Measurements from ENCODE around the gene AIFM1.

AIFM1 gene

DNA sequence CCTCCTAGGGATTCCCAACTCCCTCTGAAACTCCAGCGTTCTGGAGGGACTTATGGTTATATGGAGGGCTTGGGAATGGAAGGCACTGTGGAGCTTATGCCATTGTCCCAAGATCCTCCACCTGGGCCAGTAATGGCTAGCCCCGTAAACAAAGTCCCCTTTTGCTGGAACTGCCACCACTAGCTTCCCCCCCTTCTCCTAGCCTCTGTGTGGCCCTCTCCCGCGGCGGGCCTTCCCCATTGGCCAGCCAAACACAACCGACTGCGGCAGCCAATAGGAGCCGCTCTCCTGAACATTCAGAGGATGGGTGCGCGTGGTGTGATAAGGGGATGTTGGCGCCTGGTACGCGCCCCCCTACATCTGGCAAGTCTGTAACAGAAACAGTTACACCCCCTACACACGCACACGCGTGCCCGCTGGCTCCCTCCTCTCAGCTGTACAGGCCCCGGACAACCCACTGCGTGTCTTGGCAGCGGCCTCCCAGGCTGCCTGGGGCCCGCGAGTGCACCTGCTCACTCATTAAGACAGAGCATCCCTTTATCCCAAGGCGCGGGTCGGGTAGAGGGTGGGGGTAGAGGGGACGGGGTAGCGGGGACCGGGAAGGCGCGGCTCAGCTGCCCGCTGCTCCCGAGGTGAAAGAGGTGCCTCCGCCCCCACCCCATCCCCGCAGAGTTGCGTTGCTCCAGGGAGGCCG, 5.3 kb upstream of the AIFM1 start:
- peak; percentile 89 for DNase-seq

DNA sequence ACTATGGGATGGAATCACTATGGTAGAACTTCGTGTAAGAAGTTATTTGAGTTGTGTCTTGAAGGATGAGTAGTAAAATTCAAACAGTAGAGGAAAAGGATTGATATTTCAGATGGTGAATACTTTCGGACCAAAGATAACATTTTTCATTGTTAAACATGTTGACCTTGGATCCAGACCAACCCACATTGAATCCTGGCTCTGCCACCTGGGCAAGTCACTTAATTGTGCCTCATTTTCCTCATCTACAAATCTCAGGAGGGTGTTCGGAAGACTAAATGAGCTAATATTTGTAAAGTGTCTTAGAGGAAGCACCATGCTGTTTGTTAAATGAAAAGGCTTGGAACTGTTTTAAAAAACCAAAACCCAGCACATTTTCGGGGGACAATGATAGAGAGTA, 1.4 kb upstream of the AIFM1 start:
- DNase-seq = no peak

DNA sequence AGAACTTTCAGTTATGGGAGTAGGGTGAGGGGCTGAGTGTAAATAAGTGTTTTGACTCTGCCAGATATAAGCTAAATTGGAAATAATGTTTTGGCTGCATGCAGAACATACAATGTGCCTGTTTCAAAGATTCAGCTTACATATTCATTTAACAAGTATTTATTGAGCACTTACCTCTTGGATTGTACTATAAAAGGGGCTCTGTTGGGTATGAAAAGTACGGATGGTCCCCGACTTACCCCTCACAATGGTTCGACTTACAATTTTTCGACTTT, 799 bp upstream of the AIFM1 start:
- DNase-seq = no peak

DNA sequence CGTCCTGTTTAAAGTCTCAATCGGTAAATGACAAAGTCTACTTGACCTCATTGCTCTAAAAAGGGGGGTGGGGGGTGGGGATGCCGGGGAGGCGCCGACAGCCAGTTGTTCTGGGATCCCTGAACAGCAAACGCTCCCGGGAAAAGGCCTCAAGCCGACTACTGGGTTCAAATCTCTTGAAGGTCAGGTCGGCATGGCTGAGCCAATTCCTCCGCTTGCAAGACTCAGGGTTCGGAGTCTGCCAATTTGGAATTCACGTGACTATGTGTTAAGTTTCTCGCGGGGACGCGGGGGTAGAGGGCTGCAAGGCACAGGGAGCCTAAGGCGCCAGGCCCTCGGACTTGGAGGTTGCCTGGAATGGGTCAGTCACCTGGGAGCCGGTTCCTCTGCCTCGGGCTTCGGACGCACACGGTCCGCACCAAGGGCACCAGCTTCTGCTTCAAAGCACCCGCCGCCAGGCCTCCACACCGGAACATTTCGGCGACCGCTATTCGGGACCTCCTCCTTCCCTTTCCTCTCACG, 399 bp downstream of the AIFM1 start:
- no peak for DNase-seq

DNA sequence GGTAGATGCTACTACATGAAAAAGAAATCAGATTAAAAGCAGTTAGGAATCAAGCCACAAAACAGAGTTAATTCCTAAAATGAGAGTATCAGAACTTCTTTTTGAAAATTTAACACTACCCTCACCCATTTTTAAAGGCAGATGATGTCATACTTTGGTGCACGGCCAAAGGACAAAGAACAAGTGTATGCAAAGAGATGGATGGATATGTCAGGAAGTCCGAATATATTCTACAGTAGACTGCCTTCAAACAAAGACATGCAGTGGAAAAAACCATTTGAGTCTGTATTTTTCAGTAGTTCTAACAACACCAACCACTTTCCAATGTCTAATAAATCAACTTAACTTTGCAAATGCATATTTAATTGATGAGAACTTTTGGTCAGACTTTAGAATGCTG, 2.2 kb downstream of the AIFM1 start:
- DNase-seq = no peak

DNA sequence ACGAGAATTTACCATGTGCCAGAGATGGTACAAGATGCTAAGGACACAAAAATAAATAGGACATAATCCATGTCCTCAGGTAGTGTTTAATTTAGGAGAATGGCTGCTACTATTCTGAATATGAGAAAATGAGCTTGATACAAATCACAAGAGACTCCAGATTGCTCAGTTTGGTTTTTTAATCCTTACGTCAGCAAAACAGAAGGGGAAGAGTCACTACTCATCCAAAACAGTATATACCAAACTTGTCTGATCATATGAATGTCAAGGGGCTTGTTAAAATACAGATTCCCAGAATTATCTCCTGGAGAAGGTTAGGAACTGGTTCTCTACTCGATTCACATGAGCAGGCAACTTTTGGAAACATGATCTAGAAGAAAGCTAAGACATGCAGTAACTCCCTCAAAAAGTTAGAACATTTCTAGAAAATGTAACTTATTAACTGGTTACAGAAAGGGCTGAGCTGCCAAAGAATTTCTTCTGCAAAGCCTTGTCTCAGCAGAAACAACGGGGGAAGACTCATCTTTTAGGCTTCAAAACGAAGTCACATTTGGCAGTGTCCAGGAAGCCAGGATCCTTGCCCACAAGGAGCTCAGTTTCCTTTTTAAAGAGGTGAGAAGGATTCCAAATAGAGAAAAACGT, 3.4 kb downstream of the AIFM1 start:
- no peak for DNase-seq

DNA sequence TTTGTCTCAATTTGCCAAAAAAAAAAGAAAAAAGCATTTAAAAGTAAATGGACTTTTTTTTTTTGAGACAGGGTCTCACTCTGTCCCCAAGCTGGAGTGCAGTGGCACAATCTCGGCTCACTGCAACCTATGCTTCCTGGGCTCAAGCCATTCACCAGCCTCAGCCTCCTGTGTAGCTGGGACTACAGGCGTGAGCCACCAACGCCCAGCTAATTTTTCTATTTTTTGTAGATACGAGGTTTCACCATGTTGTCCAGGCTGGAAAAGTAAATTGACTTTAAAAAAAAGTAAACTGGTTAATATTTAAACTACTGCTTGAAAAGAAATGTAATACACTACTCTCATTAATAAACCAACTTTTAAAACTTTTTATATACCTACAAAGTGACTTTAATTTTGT, 5.9 kb downstream of the AIFM1 start:
- DNase-seq = no peak

DNA sequence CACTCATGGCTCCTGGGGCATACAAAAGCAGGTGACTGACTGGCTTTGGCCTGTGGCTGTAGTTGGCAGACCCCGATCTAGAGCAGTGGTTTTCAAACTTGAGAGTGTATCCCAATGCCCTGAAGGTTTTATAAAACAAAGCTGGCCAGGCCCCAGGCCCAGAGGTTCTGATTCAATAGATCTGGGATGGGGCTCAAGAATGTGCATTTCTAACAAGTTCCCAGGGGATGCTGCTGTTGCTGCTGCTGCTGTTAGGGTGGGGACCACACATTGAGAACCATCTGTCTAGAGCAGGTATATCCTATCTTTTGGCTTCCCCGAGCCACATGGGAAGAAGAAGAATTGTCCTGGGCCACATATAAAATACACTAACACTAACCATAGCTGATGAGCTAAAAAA, 7.3 kb downstream of the AIFM1 start:
- no peak for DNase-seq

DNA sequence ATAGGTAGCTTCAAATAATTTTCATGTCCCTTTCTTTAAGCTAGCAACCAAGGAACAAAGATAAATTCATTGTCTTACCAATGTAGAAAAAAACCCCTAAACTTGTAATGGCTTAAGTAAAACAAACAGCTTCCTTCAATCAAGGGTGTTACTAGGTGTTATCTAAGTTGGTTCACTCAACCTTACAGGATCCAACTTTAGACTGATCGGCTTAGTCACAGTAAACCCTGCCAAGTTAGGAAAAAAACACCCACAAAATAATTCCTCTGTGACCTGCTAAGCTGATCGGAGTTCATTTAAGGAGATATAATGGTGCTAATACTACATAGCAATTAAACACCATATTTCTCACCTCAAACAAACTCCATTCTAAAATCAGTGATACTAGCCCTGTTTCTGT, 10.1 kb downstream of the AIFM1 start:
- DNase-seq = no peak

DNA sequence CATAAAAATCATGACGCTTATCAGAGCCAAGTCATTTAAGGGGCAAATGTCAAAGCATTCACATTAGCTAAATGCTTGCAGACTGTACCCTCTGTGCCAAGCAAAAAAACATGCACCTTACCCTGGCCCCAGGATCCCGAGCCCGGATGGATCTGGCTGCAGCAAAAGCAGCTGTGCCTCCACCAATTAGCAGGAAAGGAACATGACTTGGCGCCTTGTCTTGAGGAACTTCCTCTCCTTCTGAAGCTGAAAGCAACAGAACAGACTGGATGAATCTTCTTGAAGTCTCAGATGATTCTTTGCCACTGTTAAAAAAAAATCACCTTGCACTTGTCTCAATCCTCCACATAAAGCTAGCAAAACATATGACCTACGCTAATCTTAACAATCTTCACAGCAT, 18.0 kb downstream of the AIFM1 start:
- no peak for DNase-seq

DNA sequence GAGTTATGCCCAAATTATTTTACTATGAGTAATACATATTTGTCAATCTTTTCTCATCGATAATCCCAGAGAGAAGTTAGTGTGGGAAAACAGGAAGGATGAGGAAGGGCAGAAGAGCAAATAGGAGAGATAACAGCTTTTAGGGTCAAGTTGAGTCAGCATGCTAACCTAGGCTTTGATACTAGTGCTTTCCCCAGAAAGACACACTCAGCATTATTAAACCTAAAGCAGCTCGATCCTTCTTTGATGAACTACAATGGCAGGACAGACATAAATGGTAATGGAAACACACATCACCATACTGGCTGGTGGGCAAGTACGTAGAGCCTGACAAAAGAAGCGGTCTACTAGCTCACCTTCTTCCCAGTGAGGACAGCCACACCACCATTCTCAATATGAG, 20.5 kb downstream of the AIFM1 start:
- DNase-seq = no peak

DNA sequence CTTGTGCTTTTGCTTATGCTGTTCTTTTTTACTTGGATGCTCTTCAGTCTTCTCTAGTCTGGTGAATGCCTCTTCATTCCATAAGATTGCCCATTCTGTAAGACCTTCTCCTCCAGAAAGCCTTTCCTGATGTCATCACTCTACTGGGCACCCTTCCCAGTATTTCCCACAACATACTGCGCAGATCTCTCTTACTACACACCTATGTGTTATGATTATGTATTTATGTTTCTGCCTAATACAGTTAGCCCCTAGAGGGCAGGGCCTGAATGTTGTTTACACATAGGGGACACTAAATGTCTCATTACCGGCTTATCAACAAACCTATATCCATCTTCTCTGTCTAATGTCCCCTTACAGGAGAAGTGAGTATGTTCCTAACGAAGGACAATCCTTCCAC, 21.1 kb downstream of the AIFM1 start:
- DNase-seq = no peak

DNA sequence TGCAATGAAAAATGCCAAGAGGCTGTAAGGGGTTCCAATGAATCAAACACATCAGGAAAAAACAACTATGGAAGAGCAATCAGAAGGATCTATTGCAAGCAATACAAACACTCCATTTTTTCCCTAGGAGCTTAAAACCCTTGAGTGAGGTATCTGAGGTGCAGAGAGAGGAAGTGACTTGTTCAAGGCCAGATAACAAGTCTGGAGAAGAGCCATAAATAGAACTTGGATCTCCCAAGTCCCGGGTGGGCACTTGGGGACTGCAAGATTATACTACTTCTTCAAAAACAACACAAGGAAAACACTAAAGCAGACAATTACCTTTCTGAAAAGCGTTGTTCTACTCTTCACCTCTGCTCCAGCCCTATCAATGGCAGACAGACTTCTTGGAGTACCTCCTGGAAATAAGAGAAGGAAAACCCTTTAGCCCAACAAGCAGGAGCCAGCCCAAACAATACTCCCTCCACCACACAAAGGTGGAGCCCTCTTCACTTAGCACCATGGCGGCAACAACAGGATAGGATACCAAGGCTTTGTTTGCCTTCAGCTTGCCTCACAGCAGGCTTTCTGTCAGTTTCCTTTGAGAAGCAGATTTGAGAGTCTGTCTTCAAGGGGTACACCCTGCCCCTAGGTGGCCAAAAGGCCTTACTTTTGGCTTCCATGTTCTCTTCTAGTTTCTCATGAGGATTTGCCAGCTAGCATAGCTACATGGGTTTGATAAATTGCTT, 26.0 kb downstream of the AIFM1 start:
- DNase-seq = no peak

DNA sequence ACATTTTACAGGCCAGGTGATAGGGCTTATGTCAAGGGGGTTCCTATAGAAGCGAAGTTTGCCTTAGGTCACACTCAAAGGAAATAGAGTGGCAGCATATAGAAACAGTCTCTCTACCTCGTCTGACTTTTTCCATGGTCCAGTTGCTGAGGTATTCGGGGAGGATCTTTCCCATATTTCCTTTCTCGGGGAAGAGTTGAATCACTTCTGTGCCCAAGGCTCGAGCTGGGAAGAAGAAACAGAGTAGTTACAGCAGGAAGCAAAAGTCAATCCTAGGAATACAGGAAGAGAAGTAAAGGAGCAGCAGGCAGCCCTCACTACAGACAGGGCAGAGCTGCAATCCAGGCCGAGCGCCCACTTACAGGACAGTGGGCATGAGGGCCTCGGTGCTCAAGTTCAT, 28.7 kb downstream of the AIFM1 start:
- no peak for DNase-seq

DNA sequence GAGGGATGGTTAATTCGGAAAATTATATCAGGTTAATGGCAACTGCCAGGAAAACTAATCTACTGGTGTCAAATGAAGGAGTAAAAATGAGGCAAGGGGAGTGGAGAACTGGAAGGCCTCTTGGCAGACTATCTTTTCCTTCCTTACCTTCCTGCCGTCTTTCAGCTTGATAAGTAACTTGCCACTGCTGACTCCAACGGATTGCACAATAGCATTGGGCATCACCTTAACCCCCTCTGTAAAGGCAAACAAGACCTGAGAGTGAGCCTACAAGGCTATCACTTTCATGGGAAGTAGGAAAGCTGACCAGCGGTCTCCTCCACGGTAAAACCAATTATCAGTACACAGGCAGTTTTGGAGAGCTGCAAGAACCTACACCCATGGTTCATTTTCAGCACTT, 29.1 kb downstream of the AIFM1 start:
- DNase-seq = no peak

DNA sequence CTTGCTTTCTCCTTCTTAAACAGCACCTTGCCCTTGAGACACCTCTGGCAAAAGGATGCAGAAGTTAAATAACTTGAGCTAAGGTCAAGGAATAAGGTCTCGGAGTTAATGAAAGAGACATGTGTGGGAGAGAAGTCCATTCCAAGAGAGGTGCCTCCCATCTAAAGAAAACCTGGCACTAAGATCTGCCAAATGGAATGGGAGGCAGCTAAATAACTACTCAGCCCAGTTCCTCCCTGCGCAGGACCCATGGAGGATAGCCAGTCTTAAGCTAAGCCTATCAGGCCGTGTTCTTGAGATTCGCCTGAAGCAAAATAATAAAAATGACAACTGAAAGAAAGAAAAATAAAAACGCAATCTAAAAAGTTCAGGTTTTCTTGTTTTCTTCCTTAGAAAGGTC, 34.7 kb downstream of the AIFM1 start:
- DNase-seq = no peak

DNA sequence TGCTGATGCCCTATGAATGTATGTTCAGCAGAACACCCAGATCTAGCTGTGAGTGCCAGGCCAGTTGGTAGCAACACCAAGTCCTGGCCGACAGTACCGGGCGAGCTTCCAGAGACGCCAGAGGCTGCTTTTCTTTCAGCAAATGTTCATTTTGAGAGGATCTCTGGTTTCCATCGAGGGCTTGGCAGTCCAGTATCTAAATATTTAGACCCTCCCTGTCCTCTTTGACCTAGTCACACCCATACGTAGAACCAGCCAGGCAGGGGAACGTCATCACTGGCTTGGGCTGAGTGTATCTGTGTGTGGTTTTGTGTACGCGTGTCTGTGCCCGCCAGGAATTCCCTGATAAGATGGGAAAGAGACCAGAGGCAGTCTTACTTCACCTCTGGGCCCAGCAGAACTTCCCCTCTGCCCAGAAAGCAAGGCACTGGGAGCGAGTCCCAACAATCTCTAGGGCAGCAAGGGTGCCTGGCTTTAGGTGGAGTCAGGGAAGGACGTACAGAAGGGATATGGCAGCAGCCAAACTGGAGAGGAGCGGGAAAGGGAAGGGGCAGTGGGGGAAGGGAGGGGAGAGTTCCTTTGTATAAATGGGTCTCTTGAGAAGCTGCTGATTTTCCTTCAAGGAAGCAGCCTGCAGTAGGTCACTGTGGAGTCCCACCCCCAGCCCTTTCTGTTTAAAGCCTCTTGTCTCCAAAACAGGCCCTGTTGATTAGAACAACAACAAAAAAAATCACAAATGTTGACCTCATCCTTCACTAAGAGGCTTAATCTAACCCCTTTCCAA, 40.4 kb downstream of the AIFM1 start:
- DNase-seq = no peak

DNA sequence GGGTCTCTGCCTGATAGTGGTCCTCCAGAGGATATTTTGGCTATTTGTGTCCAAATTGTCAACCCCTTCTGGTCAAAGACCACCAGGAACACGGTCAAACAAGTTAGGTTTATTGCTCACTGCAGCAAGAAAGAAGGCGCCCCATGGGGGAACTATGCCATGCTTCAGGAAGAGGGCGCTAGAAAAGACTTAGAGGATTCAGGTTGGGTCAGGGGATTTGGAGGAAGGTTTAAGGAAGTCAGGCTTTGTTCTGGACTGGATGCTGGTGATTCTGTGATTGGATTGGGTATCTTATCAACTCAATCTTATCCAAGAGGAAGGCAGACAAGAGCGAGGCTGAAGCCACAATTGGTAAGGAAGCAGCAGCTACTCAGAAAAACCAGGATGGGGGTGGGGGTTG, 41.1 kb downstream of the AIFM1 start:
- DNase-seq = no peak

DNA sequence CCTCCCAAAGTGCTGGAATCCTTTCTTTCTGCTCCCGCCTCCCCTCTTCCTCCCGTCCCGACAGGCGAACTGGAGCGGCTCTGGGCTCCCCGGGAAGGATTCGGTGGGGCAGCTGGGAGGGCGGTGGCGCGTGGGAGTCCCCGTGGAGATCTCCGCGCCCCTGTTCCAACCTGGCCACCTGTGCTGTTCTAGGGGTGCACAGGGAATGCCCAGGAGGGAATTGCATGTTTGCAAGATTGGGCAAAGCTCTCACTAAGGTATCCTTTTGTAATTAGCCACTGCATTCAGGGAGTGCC, 44.2 kb downstream of the AIFM1 start:
- DNase-seq = no peak

DNA sequence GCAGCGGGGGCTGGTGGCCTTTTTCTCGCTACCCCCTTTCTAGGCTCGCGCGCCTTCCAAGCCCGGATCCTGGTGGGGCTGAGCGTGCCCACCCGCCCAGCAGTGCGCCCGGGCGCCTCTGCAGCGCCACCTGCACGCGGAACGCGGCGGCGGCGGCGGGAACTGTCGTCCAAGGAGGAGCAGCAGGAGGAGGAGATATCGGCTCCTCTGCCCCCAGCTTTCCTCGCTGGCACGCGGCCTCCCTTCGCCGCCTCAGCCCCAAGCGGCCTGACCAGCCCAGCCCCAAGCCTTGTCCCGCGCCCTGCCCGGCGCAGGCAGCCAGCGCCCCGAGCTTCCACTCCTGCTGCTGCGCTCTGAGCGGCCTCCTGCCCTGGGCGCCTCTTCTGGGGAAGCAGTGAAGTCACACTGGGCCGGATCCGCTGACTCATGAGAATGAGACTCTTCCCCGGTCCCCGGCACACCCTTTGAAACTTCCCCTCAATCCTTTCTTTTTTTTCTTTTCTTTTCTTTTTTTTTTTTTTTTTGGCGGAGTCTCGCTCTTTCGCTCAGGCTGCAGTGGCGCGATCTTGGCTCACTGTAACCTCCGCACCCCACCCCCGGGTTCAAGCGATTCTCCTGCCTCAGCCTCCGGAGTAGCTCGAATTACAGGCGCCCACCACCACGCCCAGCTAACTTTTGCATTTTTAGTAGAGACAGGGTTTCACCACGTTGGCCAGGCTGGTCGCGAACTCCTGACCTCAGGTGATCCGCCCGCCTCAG, 44.7 kb downstream of the AIFM1 start:
- peak; percentile 85 for DNase-seq

DNA sequence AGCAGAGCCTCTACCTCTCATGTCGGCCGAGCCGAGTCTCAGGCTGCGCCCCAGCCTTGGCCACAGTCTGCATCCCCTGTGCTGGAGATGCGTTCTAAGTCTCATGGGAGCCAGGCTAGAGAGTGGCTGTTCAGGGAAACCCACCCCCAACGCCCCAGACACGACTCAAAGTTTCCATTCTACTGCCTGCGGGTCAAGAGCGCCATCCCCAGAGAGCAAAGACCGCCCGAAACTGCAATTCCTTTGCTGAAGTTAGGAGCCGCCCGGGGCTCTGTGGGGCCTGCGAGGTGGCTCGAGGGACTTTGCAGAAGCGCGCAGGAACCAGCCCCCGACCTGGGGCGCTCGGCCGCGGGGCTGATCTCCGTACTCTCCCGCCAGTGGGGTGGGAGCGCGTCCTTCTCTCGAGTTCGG, 45.3 kb downstream of the AIFM1 start:
- no peak for DNase-seq

DNA sequence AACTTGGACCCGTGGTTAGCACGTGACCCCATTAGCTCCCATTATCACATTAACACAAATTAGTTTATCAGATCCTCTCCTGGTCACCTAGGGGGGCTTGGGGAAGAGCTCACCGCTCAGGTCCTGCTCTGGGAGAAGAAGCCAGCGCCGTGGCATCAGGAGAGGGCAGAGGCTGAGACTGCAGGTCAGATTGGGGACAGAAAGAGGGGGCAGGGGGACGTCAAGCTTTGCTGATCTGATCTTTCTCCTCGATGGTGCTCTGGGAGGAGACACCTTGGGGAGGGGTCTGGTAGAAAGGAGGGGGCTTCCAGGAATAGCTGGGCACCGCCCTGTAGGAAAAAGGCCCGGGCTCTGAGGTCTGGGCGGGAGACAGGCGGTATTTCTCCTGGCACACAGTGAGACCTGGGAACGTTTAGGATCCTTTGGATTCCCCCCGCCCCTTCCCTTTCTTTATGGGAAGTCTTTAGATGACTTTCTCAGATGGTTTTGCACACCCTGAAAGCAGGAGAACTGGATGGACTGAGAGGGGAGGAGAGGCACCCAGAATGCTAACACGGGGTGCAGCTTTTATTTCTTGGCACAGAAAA, 46.2 kb downstream of the AIFM1 start:
- DNase-seq = no peak

All from eye (tissue), 1 donor.